Measurements from ENCODE around the gene ERN1. TPM values are rescaled to one million over a fixed set of nuclear protein-coding genes. Genes with fewer than 3 reads are reported as not detected.

Gene ERN1
- total and polyA plus RNA-seq, 8 donors = 10.6 to 45.0 (median 11.5) TPM

- H3K36me3 ChIP-seq = peaks cover 0 to 4% of the 10 kb centered on the region in 2 donors
- DNase-seq (no peak), ATAC-seq (peak; percentile 71)
- no peaks in the 10 kb centered on the region for H3K27me3 ChIP-seq
- intact Hi-C loops (cut with DNase I) = no loop called here
- peaks cover 16 to 77% of the 10 kb centered on the region in 2 donors for H3K4me1 ChIP-seq
- no peak for TF ChIP-seq CTCF (IDR thresholded peaks at IDR 0.05)
- peak overlapping the region; percentile 61 to 80 for H3K27ac ChIP-seq
- H3K9me3 ChIP-seq = no peaks in the 10 kb centered on the region
- H3K4me3 ChIP-seq = no peak overlapping the region
These were observed 46.6 kb upstream of the ERN1 start for GRCh38 chr17:64176556-64176955.

GRCh38 chr17:64174686-64175456, 44.9 kb upstream of the ERN1 start:
- H3K4me3 ChIP-seq = no peak overlapping the region
- no peaks in the 10 kb centered on the region for H3K27me3 ChIP-seq
- intact Hi-C loops (cut with DNase I) = no loop called here
- DNase-seq = peak in 1 of 4 donors; percentile 72
- H3K9me3 ChIP-seq = no peaks in the 10 kb centered on the region
- peaks cover 16 to 66% of the 10 kb centered on the region in 2 donors for H3K4me1 ChIP-seq
- TF ChIP-seq CTCF (IDR thresholded peaks at IDR 0.05) = no peak
- H3K27ac ChIP-seq = peak overlapping the region; percentile 61 to 80
- ATAC-seq = peak; percentile 71
- peaks cover 0 to 20% of the 10 kb centered on the region in 2 donors for H3K36me3 ChIP-seq

- no peak for ATAC-seq
- intact Hi-C loops (cut with DNase I) = no loop called here
These were observed 43.7 kb upstream of the ERN1 start for GRCh38 chr17:64173646-64174045.

GRCh38 chr17:64172510-64172909, 42.6 kb upstream of the ERN1 start:
- H3K36me3 ChIP-seq = peaks cover 0 to 27% of the 10 kb centered on the region in 2 donors
- no peaks in the 10 kb centered on the region for H3K27me3 ChIP-seq
- ATAC-seq = no peak
- H3K9me3 ChIP-seq = no peaks in the 10 kb centered on the region
- intact Hi-C loops (cut with DNase I) = no loop called here
- TF ChIP-seq CTCF (IDR thresholded peaks at IDR 0.05) = no peak
- DNase-seq = no peak
- no peak overlapping the region for H3K27ac ChIP-seq
- no peak overlapping the region for H3K4me3 ChIP-seq
- peaks cover 16 to 51% of the 10 kb centered on the region in 2 donors for H3K4me1 ChIP-seq

More at GRCh38 chr17:64173646-64174045, 43.7 kb upstream of the ERN1 start:
- no peak for DNase-seq
- Histone ChIP-seq H3K4me1 (peaks cover 16 to 61% of the 10 kb centered on the region in 2 donors), H3K9me3 (no peaks in the 10 kb centered on the region), H3K27me3 (no peaks in the 10 kb centered on the region), H3K36me3 (peaks cover 0 to 23% of the 10 kb centered on the region in 2 donors), H3K4me3 (no peak overlapping the region), H3K27ac (peak overlapping the region in 1 of 2 donors; percentile 80)
- no peak for TF ChIP-seq CTCF (IDR thresholded peaks at IDR 0.05)

- H3K36me3 ChIP-seq = peaks cover 0 to 39% of the 10 kb centered on the region in 2 donors
- ATAC-seq = no peak
- H3K9me3 ChIP-seq = no peaks in the 10 kb centered on the region
These were observed 41.1 kb upstream of the ERN1 start for GRCh38 chr17:64171041-64171440.

More at GRCh38 chr17:64171041-64171440, 41.1 kb upstream of the ERN1 start:
- no peaks in the 10 kb centered on the region for H3K27me3 ChIP-seq
- intact Hi-C loops (cut with DNase I) = no loop called here
- DNase-seq = no peak
- H3K4me1 ChIP-seq = peaks cover 4 to 36% of the 10 kb centered on the region in 2 donors
- no peak overlapping the region for H3K4me3 ChIP-seq
- TF ChIP-seq CTCF (IDR thresholded peaks at IDR 0.05) = no peak
- H3K27ac ChIP-seq = no peak overlapping the region
